GM12865 (cell line): Measurements from ENCODE around the gene CCNL2.

Experiments used
- DNase-seq: peaks from one replicate; pipeline ENCODE4 v3.0.0; 2010; ENCODE audit warnings: low read depth
- H3K4me3 ChIP-seq: 2 replicates; pipeline ENCODE4 v1.5.1; 2011; ENCODE audit warnings: mild to moderate bottlenecking, low read depth, low read length, control low read depth
- TF ChIP-seq, protein P1 (sequence below): IDR thresholded peaks from 2 replicates; pipeline ENCODE4 v1.5.1; 2011; ENCODE audit warnings: low read length, control low read depth, low read depth, inconsistent platforms; ENCODE audit not compliant: insufficient read depth; ENCODE audit errors: missing control alignments

The CCNL2 gene

DNA sequence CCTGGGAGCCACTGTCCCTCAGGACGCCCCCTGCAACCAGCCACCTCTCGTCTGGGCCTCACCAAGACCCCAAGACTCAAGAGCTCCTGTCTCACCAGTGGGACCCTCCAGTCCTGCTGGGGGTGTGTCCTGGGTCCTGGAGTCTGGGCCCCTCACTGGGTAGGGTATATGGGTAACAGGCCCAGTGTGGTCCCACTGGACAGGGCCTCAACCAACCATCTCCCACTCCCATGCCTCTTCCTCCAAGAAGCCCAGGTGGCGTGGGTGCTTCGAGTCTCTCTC, 35.6 kb upstream of the CCNL2 start:
- H3K4me3 ChIP-seq, result no peak overlapping the region
- no peak for DNase-seq
- TF ChIP-seq, protein P1, sequence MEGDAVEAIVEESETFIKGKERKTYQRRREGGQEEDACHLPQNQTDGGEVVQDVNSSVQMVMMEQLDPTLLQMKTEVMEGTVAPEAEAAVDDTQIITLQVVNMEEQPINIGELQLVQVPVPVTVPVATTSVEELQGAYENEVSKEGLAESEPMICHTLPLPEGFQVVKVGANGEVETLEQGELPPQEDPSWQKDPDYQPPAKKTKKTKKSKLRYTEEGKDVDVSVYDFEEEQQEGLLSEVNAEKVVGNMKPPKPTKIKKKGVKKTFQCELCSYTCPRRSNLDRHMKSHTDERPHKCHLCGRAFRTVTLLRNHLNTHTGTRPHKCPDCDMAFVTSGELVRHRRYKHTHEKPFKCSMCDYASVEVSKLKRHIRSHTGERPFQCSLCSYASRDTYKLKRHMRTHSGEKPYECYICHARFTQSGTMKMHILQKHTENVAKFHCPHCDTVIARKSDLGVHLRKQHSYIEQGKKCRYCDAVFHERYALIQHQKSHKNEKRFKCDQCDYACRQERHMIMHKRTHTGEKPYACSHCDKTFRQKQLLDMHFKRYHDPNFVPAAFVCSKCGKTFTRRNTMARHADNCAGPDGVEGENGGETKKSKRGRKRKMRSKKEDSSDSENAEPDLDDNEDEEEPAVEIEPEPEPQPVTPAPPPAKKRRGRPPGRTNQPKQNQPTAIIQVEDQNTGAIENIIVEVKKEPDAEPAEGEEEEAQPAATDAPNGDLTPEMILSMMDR, result no peak

DNA sequence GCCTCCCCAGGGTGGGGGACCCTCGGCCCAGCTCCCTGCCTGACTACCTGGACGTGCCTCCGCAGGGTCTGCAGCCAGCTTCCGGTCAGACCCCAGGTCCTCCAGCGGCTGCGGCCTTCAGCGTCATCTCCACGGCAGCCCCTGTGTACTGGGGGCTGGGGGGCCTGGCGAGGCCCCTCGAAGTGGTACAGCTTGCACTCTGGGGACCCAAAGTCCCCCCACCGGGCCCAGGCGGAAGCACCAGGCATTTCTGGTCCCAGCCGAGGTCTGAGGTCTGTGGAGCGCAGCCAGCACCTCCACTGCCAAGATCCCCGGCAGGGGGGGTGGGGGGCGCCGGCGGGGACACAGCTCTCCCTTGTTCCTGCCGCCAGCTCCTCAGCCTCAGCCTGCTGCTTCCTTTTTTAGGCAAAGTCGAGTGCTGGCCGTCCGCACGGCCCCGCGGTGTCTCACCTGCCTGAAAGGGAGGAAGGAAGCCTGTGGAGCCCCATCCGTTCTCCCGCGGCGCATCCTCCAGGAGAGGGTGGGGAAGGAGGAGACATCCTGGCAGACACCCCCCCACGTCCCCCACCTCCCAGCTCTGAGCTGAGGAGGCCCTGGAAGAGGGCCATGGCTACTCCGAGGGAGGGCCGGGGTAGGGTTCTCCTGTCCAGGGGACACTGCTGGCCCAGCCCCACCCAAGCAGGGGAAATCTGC, 35.1 kb upstream of the CCNL2 start:
- TF ChIP-seq, protein P1, result no peak
- no peak overlapping the region for H3K4me3 ChIP-seq
- DNase-seq, result no peak

DNA sequence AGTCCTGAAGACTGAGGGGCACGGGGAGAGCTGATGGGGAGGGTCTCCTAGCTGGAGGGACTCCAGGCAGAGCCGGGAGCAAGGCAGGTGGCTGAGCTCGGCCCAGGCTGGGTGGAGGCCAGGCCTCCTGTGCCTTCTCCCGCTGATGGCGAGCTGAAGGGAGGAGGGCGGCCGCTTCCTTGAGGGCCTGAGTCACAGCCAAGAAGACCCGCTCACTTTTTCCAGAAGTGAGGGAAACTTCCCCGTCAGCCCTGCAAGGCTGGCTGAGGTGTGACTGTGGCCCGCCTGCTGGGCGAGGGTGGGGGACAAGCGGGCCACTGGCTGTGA, 34.6 kb upstream of the CCNL2 start:
- TF ChIP-seq, protein P1, result no peak
- DNase-seq, result no peak
- H3K4me3 ChIP-seq, result no peak overlapping the region

DNA sequence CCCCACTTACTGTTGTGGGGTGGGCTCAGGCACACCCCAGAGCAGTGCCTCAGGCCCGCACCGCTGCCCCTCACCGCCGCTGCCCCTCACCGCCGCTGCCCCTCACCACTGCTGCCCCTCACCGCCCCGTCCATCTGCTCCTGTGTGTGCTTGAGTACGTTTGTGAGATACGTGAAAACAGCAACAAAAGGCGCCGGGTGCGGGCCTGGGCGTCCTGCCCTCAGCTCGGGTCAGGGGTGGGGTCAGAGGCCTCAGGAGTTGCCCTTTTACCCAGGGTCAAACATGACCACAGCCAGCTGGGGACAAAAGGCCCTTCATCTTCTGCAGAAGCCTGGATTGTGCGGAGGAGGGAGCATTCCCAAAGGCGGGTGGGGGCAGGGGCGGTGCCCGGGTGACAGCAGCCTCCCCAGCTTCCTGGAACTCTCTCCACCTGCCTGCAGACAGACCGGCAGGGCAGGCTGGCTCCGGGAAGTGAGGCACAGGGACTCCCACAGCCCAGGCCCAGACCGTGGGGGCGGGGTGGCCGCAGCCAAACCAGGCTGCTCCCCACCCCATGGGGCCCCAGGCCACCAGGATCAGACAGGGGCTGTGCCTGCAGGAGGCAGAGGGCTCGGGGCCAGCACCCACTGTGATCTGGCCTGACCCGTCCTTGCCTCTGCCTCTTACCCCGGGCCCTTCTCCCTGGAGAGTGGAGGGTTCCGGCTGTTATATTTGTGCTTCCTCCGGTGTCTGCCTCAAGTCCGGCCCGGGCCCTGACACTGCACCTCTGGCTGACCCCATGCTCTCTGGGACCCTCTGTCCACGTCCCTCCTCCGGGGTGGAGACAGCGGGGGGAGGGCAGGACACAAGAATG, 34.0 kb upstream of the CCNL2 start:
- H3K4me3 ChIP-seq, result no peak overlapping the region
- TF ChIP-seq, protein P1, result no peak
- DNase-seq, result no peak

DNA sequence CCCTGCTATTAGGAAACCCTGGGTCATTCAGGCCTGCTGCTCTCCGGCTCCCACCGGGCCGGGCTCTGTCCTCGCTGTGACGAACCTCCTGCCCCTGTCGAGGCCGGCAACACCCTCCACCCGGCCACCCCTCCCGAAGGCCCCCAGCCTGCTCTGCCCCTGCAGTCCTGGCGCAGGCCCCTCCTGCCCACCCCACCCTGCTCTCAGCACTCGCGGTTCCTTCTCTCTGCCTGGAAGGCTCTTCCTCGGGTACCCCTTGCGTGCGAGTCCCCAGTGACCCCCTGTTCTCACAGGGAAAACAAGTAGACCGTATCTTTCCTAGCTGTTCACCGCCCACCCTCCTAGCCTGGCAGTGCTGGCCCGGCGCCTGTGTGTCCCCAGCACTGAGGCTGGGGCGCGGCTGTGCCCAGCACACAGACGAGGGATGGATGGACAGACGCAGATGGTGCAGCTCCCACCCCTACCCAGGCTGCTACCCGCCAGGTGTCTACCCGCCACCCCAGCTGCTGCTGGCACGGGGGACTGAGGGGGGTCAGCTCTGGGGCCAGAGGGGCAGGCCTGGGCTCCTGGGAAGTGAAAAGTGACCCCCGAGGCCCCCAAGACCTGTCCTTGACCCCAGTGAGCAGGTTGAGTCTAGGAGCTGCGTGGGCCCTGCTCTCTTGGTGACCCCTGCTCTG, 33.3 kb upstream of the CCNL2 start:
- H3K4me3 ChIP-seq, result no peak overlapping the region
- TF ChIP-seq, protein P1, result no peak
- DNase-seq, result no peak

DNA sequence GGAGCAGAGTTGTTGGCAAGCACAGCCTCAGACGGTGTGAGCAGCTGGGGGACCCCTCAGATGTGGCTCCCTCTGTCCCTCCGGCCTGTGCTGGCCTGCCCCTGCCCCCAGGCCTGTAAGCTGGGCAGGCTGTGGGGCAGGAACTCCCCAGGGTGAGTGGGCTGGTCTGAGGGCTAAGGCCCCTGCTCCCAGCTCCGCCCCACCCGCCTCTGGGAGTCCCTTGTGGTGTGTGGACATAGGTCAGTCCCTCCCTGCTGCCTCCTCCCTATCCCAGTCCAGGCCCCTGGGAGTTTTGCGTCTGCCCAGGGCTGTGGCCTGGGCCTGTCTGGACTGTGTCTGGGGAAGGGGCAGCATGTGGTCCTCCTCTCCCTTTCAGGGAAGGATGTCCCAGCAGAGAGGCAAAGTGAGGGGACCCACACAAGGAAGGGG, 32.7 kb upstream of the CCNL2 start:
- DNase-seq, result no peak
- TF ChIP-seq, protein P1, result no peak
- H3K4me3 ChIP-seq, result no peak overlapping the region
